ENCODE measurements around the gene LRCH3.
"Not testable (repeated sequence)": the region's sequence is repeated elsewhere in the genome, so short reads cannot be mapped to it uniquely, and the experiment has no call there.

The LRCH3 gene

DNA sequence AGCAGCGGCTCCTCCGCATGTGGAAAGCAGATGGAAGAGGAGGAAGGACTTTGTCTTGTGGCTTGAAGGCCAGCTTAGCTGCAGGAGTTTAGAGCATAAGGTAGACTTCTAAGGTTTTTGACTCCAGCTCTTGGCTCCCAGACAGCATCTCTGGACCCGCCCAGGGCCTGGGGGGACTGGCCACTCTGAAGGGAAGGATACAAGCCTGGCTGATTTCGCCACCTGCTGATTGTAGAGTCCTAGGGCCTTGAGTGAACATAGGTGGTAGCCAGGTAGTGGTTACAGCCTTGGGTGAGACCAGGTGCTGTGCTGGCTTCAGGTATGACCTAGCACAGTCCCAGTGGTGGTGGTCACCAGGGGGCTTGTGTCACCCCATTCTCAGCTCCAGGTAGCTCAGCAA, 110.6 kb downstream of the LRCH3 start:
- TF ChIP-seq, protein P1, sequence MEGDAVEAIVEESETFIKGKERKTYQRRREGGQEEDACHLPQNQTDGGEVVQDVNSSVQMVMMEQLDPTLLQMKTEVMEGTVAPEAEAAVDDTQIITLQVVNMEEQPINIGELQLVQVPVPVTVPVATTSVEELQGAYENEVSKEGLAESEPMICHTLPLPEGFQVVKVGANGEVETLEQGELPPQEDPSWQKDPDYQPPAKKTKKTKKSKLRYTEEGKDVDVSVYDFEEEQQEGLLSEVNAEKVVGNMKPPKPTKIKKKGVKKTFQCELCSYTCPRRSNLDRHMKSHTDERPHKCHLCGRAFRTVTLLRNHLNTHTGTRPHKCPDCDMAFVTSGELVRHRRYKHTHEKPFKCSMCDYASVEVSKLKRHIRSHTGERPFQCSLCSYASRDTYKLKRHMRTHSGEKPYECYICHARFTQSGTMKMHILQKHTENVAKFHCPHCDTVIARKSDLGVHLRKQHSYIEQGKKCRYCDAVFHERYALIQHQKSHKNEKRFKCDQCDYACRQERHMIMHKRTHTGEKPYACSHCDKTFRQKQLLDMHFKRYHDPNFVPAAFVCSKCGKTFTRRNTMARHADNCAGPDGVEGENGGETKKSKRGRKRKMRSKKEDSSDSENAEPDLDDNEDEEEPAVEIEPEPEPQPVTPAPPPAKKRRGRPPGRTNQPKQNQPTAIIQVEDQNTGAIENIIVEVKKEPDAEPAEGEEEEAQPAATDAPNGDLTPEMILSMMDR (IDR thresholded peaks at IDR 0.05; ENCODE audit: low read depth, low read length, missing control alignments): no peak
- in situ Hi-C loops (cut with HindIII; ENCODE audit: low sequenced_read_pairs): no loop called here
- no peak for DNase-seq (ENCODE audit: low read depth)
- no peak overlapping the region for H3K4me3 ChIP-seq (ENCODE audit: low read depth, low read length)

DNA sequence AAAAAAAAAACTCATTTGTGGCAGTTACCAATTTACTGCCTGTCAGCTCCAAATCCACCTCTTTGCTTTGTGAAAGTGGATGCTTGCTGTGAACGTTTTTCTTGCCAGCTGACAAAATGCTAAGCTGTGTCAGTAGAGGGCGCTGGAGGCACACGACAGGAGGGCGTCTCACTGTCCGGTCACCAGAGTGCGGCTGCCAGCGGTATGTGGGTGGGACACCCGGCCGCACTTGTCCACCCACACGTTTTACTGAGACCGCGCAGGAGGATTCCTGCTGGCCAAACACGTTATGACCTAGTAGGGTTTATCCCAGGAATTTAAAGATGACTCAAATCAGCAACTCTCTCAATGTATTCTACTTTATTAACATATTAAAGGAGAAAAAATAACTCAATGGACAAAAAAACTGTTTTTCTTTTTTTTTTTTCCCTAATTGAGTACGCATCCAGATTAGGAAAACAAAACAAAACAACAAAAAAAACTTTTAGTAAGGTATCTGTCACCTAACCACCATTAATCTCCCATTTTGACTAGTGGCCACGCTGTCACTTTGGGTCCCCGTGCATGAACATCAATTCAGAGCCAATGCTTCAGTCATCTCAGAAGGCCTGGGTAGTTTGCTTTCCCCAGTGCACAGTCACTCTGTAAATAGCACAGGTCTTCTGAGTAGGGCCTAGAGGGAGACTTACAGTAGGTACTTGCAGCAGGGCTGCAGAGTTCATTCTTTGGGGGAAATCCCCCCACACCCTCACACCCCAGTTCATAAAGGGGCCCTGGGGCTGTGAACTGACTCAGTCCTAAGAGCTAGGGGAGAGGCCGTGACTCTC, 115.2 kb downstream of the LRCH3 start:
- H3K4me3 ChIP-seq (ENCODE audit: low read depth, low read length): no peak overlapping the region
- in situ Hi-C loops (cut with HindIII; ENCODE audit: low sequenced_read_pairs): no loop called here
- TF ChIP-seq, protein P1 (IDR thresholded peaks at IDR 0.05; ENCODE audit: low read depth, low read length, missing control alignments): peak; percentile 94
- DNase-seq (ENCODE audit: low read depth): peak; percentile 91

DNA sequence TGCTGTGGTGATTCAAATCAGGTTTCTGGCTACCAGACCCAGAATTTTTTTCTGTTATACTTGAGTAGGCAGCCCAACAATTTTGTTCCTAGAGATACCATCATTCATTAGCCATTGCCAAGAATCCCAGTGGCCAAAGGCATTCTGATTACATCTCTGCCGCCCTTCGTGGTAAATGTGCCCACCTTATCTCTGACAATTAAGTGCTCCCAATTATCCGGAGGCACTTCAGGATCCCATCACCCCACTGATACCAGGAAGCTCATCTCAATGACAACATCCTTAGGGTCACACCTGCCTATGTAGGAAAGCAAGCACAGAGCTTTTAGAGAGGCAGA, 115.8 kb downstream of the LRCH3 start:
- H3K4me3 ChIP-seq (ENCODE audit: low read depth, low read length): no peak overlapping the region
- no peak for DNase-seq (ENCODE audit: low read depth)
- in situ Hi-C loops (cut with HindIII; ENCODE audit: low sequenced_read_pairs): no loop called here
- TF ChIP-seq, protein P1 (IDR thresholded peaks at IDR 0.05; ENCODE audit: low read depth, low read length, missing control alignments): no peak

DNA sequence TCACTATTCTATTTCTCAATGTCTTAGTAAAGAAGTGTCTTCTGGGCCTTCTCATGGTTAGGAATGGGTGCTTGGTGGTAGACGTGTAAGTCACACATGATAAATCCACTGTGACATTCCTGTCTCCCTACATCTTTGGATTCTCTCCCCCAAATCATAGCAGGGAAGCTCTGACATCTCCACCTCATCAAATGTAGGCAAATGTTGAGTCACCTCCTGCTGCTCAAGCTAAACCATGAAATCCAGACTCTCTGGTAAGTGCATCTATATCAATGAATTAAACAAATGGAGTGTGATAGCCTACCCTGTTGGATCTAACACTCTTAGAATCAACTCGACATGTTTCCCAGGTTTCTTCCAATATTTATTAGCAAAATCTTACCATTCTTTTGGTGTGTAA, 116.1 kb downstream of the LRCH3 start:
- no peak for DNase-seq (ENCODE audit: low read depth)
- no peak overlapping the region for H3K4me3 ChIP-seq (ENCODE audit: low read depth, low read length)
- TF ChIP-seq, protein P1 (IDR thresholded peaks at IDR 0.05; ENCODE audit: low read depth, low read length, missing control alignments): no peak
- in situ Hi-C loops (cut with HindIII; ENCODE audit: low sequenced_read_pairs): no loop called here

DNA sequence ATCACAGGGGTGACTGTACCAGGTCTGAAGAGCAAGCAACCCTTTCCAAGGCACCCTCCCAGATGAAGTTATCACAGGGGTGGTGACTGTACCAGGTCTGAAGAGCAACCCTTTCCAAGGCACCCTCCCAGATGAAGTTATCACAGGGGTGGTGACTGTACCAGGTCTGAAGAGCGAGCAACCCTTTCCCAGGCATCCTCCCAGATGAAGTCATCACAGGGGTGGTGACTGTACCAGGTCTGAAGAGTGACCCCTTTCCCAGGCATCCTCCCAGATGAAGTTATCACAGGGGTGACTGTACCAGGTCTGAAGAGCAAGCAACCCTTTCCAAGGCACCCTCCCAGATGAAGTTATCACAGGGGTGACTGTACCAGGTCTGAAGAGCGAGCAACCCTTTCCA, 117.5 kb downstream of the LRCH3 start:
- DNase-seq (ENCODE audit: low read depth); in situ Hi-C loops (cut with HindIII; ENCODE audit: low sequenced_read_pairs); H3K4me3 ChIP-seq (ENCODE audit: low read depth, low read length): not testable (repeated sequence)

DNA sequence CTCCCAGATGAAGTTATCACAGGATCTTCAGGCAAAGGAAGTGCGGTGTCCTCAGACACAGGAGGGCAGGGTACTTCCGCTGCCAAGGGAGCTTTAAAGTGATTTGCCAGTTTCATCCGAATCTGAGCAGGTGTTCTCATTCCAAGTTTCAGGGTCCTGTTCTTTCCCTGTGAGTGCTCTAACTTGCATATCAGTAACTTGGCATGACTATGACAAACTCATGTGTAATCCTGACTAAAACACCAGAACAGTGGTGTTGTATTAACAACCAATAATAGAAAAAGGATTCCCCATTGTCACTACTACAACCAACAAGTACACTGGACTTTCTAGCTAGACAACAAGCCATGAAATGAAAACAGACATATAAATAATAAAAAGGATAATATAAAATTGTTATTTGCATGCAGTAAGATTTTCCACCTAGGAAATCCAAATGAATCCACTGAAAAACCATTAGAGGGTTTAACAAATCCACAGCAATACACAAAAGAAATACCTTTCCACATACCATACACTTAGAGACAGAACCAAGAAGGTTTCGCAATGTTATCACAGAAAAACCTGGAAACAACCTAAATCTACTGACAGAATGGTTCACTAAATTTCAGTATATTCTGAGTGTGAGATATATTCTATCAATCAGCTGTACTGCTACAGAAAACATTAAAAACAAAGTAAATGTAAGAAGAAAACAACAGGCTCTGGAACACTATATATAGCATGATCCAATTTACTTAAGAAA, 118.1 kb downstream of the LRCH3 start:
- DNase-seq (ENCODE audit: low read depth): no peak
- H3K4me3 ChIP-seq (ENCODE audit: low read depth, low read length): no peak overlapping the region
- TF ChIP-seq, protein P1 (IDR thresholded peaks at IDR 0.05; ENCODE audit: low read depth, low read length, missing control alignments): no peak
- in situ Hi-C loops (cut with HindIII; ENCODE audit: low sequenced_read_pairs): no loop called here

Data from astrocyte of the cerebellum (primary cell).